Embryonic facial prominence (tissue), 1 donor: ENCODE results near the gene KLHL20.
A peak's percentile ranks its signal among the peaks of the same experiment; 100 is the strongest.
"Not testable (repeated sequence)": the region's sequence is repeated elsewhere in the genome, so short reads cannot be mapped to it uniquely, and the experiment has no call there.

Experiments used
- DNase-seq: peaks from one replicate; pipeline ENCODE4 v3.0.0-alpha.2; 2016; ENCODE audit errors: extremely low spot score

The KLHL20 gene, protein sequence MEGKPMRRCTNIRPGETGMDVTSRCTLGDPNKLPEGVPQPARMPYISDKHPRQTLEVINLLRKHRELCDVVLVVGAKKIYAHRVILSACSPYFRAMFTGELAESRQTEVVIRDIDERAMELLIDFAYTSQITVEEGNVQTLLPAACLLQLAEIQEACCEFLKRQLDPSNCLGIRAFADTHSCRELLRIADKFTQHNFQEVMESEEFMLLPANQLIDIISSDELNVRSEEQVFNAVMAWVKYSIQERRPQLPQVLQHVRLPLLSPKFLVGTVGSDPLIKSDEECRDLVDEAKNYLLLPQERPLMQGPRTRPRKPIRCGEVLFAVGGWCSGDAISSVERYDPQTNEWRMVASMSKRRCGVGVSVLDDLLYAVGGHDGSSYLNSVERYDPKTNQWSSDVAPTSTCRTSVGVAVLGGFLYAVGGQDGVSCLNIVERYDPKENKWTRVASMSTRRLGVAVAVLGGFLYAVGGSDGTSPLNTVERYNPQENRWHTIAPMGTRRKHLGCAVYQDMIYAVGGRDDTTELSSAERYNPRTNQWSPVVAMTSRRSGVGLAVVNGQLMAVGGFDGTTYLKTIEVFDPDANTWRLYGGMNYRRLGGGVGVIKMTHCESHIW

DNA sequence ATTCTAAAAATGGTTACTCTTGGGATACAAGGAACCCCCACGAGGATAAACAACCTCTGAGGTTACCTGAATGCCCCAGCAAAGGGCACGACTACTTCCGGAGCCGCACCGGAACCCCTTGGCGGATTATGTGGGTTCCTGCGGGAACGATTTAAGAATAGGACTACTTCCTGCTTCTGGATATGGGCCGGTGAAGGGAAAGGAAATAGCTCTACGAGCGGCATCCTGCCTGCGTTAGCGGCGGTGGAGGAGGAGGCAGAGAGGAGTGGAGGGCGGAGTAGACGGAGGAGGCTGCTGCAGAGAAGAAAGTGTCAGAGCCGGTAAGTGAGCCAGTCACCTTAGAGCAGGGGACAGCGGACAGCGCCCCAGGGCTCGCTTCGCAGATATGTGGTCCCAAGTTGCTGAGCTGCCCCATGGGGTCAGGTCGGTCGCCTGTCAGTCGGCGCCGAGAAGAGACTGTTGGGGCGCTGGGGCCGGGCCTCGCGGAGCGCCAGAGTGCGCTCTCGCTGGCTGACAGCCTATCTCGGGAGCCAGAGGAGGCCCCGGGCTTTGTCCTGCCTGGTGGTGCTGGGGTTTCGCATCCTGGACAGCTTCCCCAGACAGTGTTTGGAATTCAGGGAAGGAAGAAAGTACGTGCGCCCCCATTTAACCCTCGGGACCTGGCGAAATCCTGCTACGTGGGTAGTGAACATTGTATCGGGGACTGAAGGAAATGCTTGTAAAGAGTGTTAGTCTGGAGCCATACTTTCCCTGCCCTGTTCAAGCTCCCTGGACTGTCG, at the start of gene KLHL20:
TSS of gene KLHL20 (plus strand) at position 223 of the 779 bp plus-strand sequence. CDS start 1,063 bp downstream, outside the sequence.
- DNase-seq: peak; percentile 86

DNA sequence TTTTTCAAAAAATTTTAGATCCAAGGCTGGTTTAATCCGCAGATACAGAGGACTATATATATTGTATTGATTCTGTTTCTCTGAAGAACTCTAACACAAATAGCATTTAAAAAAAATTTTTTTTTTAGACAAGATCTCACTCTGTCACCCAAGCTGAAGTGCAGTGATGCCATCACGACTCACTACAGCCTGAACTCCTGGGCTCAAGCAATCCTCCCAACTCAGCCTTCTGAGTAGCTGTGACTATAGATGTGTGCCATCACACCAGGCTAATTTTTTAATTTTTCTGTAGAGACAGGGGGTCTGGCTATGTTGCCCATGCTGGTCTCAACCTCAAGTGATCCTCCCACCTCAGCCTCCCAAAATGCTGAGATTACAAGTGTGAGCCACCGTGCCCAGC, 48.1 kb upstream of the KLHL20 start:
- no peak for DNase-seq

GRCh38 chr1:173669491-173669941, 45.3 kb upstream of the KLHL20 start, which contains the start of gene ANKRD45:
Gene ANKRD45, minus strand, starts transcription at chr1:173669851. Its CDS starts 10,433 bp downstream, at chr1:173659418.
- DNase-seq: peak; percentile 53

- not testable (repeated sequence) for DNase-seq
Measured at GRCh38 chr1:173674496-173674895, 40.3 kb upstream of the KLHL20 start.

- not testable (repeated sequence) for DNase-seq
Measured at GRCh38 chr1:173680152-173680551, 34.6 kb upstream of the KLHL20 start.

- no peak for DNase-seq
Measured at GRCh38 chr1:173682184-173682583, 32.6 kb upstream of the KLHL20 start.

DNA sequence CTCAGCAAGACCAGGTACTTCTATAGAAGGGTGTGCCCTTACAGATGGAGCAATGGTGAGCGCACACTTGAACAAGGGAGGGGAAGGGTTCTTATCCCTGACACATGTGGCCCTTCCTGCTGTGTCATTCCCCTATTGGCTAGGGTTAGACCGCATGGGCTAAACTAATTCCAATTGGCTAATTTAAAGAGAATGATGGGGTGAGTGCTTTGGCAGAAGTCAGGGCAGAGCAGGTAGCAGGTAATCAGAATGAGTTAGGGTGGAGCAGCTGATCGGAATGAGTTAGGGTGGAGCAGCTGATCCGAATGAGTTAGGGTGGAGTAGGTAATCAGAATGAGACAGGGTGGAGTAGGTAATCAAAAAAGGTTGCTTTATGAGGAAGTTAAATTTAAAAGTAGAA, 30.9 kb upstream of the KLHL20 start:
- DNase-seq: not testable (repeated sequence)

DNA sequence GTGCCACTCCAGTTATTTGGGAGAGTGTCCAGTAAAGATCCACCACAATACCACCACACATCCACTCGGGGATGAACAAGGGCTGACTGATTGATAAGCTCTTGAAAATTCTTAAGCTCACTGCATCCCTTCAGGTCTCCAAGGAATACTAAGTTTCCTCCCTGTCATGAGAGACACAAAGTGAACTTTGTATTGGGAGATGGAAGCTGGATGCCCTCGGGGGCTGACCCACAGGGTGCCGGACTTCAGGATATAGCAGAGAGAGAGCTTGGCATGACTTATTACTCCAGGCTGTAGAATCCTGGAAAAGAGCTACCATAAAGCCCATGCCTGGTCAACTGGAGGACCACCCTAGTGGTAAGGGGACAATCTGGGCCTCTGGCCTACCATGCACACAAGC, 29.7 kb upstream of the KLHL20 start:
- not testable (repeated sequence) for DNase-seq

- DNase-seq: no peak
Measured at GRCh38 chr1:173688300-173688699, 26.5 kb upstream of the KLHL20 start.

DNA sequence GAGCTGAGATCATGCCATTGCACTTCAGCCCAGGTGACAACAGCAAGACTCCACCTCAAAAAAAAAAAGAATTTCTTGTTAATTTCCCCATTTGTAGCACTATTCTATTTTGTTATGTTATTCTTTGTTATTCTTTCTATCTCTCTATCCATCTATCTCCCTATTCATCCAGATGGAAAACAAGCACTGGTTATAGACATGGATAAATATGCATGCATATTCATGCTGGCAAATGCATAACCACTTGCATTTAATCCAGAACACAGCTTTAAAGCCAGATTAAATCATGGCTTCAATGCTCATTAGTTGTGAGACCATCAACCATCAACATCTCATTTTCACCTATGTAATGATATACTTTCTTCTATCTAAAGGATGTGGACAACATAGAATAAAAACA, 21.5 kb upstream of the KLHL20 start:
- DNase-seq: no peak

DNA sequence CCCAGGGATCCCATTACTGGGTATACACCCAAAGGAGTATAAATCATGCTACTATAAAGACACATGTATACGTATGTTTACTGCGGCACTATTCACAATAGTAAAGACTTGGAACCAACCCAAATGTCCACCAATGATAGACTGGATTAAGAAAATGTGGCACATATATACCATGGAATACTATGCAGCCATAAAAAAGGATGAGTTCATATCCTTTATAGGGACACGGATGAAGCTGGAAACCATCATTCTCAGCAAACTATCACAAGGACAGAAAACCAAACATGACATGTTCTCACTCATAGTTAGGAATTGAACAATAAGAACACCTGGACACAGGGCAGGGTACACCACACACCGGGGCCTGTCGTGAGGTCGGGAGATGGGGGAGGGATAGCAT, 13.5 kb upstream of the KLHL20 start:
- not testable (repeated sequence) for DNase-seq

DNA sequence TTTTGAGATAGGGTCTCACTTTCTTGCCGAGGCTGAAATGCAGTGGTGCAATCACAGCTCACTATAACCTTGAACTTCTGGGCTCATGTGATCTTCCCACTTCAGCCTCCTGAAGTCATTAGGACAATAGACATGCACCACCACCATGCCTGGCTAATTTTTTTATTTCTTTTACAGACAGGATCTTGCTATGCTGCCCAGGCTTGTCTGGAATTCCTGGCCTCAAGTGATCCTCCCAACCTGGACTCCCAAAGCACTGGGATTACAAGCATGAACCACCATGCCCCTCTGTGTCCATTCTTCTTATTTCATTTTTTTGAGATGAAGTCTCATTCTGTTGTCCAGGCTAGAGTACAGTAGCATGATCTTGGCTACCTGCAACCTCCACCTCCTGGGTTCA, 12.0 kb upstream of the KLHL20 start:
- DNase-seq: no peak

- no peak for DNase-seq
Measured at GRCh38 chr1:173705117-173705516, 9.7 kb upstream of the KLHL20 start.

- DNase-seq: no peak
Measured at GRCh38 chr1:173708787-173709186, 6.0 kb upstream of the KLHL20 start.

GRCh38 chr1:173714441-173714758, 381 bp upstream of the KLHL20 start:
- DNase-seq: no peak

DNA sequence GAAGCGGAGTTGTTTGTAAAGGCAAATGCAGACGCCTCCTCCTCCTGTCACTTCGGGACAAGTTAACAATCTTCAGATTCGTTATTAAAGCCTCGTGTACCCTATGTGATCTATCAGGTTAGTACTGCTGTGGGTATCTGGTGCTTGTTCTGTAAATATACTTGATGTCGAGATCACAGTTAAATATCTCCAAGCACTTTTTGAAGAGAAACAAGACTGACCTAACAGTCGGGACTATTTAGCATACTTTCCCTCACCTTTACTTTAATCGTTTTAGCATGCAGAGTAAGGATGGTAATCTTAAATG, 710 bp downstream of the KLHL20 start:
- DNase-seq: no peak

DNA sequence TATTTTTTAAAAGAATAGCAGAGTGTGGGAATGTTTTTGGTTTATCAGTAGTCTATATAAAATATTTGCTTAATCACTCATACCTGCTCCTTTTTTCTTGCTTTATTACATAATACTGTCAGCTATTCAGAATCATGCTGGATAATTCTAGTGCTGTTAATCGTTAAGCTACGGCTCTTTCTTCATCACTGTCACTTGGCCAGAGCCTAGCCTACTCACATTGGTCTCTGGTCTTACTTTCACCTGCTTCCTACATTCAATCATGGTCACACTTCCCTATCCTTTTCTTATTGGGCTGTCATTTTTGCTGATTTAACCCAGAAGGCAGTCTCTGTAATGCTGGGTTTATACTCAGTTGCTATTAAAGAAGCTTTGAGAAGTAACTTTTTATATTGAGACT, 2.5 kb downstream of the KLHL20 start:
- DNase-seq: no peak

DNA sequence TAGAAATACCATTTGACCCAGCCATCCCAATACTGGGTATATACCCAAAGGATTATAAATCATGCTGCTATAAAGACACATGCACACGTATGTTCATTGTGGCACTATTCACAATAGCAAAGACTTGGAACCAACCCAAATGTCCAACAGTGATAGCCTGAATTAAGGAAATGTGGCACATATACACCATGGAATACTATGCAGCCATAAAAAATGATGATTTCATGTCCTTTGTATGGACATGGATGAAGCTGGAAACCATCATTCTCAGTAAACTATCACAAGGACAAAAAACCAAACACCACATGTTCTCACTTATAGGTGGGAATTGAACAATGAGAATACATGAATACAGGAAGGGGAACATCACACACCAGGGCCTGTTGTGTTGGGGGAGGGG, 16.6 kb downstream of the KLHL20 start:
- DNase-seq: not testable (repeated sequence)

GRCh38 chr1:173733912-173734311, 19.1 kb downstream of the KLHL20 start:
- no peak for DNase-seq

- DNase-seq: not testable (repeated sequence)
Measured at GRCh38 chr1:173736104-173736503, 21.3 kb downstream of the KLHL20 start.

DNA sequence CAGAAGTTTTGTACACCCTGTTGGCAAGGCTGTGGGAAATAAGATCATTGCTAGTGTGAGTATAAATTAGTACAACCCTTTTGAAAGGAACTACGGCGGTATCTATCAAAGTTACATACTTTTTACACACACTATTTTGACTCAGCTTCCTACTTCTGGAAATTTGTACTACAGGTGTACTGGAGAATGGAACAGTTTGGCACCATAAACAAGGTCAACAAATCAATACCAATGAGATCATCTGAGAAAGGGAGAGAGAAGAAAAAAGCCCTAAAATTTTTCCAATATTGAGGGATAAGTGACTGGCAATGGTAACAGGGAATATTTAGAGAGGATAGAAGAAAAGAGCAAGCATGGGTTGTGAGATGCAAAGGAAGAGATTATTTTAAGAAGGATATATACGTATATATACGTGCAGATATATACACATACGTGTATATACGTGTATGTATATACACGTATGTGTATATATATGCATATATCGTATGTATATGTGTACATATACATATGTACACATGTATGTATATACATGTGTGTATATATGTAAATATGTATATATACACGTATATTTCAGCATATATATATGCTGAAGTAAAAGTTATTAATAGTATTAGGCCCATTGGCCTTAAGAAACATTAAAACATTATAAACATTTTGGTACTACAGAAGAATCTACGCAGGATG, 27.6 kb downstream of the KLHL20 start:
- no peak for DNase-seq

GRCh38 chr1:173744651-173745050, 29.9 kb downstream of the KLHL20 start:
- DNase-seq: no peak
